RPMI7951 (cell line): Measurements from ENCODE around the gene SRPK2. TPM values are rescaled to one million over a fixed set of nuclear protein-coding genes. Genes with fewer than 3 reads are reported as not detected.
"Not testable (repeated sequence)": the region's sequence is repeated elsewhere in the genome, so short reads cannot be mapped to it uniquely, and the experiment has no call there.

Experiments used
- DNase-seq: peaks from one replicate; pipeline ENCODE4 v3.0.0-alpha.2; 2012; ENCODE audit warnings: low read depth
- total RNA-seq: library from RNA; depleted of rRNA; stranded (reverse); fragments of >200 nt; shearing (Covaris generic); gene quantifications from 2 replicates; pipeline ENCODE4 v1.2.3, GENCODE V29; 2014

The SRPK2 gene
- total RNA-seq, 1 experiment from 2014 or later, result 34.0 TPM

- DNase-seq, result no peak
Measured at GRCh38 chr7:105339404-105340323, 49.1 kb downstream of the SRPK2 start.

- no peak for DNase-seq
Measured at GRCh38 chr7:105337529-105337928, 51.2 kb downstream of the SRPK2 start.

- DNase-seq, result peak; percentile 14
Measured at GRCh38 chr7:105336009-105336408, 52.7 kb downstream of the SRPK2 start.

- not testable (repeated sequence) for DNase-seq
Measured at GRCh38 chr7:105332661-105333060, 56.1 kb downstream of the SRPK2 start.

- no peak for DNase-seq
Measured at GRCh38 chr7:105330526-105330925, 58.2 kb downstream of the SRPK2 start.

GRCh38 chr7:105327201-105327600 is 61.5 kb downstream of the SRPK2 start:
- no peak for DNase-seq

GRCh38 chr7:105325216-105325904 is 63.4 kb downstream of the SRPK2 start:
- no peak for DNase-seq

GRCh38 chr7:105324606-105325005 is 64.1 kb downstream of the SRPK2 start:
- not testable (repeated sequence) for DNase-seq

- DNase-seq, result no peak
Measured at GRCh38 chr7:105323366-105323765, 65.4 kb downstream of the SRPK2 start.

GRCh38 chr7:105322655-105323277 is 66.0 kb downstream of the SRPK2 start:
- no peak for DNase-seq

GRCh38 chr7:105321754-105322455 is 66.8 kb downstream of the SRPK2 start:
- DNase-seq, result no peak

- DNase-seq, result no peak
Measured at GRCh38 chr7:105320896-105321295, 67.8 kb downstream of the SRPK2 start.

GRCh38 chr7:105319578-105319977 is 69.1 kb downstream of the SRPK2 start:
- no peak for DNase-seq

- no peak for DNase-seq
Measured at GRCh38 chr7:105316578-105317344, 72.0 kb downstream of the SRPK2 start.

GRCh38 chr7:105315357-105315756 is 73.4 kb downstream of the SRPK2 start:
- no peak for DNase-seq

GRCh38 chr7:105309235-105310169 is 79.2 kb downstream of the SRPK2 start:
- no peak for DNase-seq

GRCh38 chr7:105307163-105307672 is 81.5 kb downstream of the SRPK2 start:
- DNase-seq, result no peak

GRCh38 chr7:105306298-105306748 is 82.4 kb downstream of the SRPK2 start:
- DNase-seq, result no peak

- no peak for DNase-seq
Measured at GRCh38 chr7:105305633-105306032, 83.1 kb downstream of the SRPK2 start.
